ENCODE results near the gene NSD2.
"Not testable (repeated sequence)": the region's sequence is repeated elsewhere in the genome, so short reads cannot be mapped to it uniquely, and the experiment has no call there.

NSD2 gene

DNA sequence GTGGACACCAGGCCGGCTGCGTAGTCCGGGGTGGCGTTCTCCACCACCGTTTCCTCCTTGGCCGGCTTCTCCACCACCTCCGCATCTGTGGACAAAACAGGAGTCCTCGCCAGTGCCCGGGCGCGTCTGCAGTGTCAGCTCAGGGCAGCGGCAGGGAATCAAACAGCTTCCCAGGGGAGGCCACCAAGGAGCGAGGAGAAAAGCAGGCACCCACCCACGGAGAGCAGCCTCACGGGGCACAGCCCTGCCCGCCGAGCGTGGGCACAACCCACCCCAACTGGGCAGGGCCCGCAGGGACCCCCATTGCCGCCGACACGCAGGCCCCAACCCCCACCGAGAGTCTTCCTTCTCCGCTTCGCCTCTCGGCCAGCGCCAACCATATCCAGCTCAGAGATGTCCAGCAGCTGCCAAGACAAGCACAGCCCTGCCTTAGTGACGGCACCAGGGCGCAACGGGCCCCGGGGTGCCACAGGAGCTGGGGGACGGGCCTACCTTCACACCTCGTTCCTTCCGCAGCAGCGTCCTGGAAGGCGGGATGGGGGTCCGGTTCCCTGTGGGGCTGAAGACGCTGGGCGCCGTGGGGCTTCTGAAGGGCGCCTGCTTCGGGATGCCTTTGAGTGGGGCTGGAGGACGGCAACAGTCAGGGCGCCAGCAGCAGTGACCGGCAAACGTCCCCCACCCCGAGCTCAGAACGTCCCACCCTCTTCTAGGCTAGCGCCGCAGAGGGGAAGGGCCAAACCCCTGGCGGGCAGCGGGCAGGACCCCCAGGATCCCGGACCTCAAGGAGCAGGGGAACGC, 114.8 kb downstream of the NSD2 start:
- no peak for DNase-seq (ENCODE audit: low read depth)

GRCh38 chr4:1986578-1987210, 115.5 kb downstream of the NSD2 start:
- DNase-seq (ENCODE audit: low read depth): no peak

- DNase-seq (ENCODE audit: low read depth): no peak
Observed at GRCh38 chr4:1987296-1987695, 116.1 kb downstream of the NSD2 start.

DNA sequence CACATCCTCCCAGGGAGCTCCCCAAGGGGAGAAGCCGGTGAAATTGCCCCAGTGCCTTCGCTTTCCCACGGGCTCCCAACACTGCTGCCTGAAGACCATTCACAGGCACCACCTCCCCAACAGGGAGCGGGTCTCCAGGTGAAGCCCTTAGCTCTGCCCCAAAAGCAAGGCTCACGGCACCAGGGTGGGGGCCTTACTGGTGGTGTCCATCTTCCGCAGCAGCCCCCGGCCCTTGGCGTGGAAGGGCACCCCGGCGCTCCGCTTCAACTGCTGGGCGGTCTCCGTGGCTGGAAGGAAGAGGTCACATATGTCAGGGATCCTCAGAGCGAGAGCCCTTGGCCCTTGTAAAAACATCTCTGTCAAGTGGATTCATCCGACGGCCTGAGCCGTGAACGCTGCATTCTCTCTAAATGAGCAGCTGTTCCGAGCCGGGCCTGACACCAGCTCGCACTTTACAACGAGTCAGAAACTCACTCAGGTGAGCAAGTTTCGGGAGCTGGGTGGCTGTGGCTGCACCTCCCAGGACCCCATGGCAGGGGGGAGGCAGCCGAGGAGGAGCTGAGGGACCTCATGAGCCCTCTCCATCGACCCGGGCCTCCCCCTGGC, 116.6 kb downstream of the NSD2 start:
- no peak for DNase-seq (ENCODE audit: low read depth)

DNA sequence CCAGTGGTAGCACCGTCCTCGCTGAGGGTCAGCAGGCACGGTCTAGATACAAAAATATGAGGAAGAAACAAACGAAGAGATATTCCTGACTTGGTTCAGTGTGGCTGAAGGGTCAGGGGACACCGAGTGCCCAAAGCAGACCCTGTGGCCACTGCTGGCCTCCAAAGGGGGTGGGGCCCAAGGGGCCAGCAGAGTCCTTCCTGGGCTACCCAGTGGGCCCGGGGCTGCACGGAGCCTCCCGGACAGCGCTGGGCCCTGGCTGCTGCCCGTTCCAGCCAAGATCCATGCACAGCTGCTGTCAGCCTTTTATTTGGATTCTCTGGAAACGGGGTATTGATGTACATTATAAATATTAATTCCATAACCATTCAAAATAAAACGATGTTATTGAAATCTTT, 117.1 kb downstream of the NSD2 start:
- DNase-seq (ENCODE audit: low read depth): no peak

DNA sequence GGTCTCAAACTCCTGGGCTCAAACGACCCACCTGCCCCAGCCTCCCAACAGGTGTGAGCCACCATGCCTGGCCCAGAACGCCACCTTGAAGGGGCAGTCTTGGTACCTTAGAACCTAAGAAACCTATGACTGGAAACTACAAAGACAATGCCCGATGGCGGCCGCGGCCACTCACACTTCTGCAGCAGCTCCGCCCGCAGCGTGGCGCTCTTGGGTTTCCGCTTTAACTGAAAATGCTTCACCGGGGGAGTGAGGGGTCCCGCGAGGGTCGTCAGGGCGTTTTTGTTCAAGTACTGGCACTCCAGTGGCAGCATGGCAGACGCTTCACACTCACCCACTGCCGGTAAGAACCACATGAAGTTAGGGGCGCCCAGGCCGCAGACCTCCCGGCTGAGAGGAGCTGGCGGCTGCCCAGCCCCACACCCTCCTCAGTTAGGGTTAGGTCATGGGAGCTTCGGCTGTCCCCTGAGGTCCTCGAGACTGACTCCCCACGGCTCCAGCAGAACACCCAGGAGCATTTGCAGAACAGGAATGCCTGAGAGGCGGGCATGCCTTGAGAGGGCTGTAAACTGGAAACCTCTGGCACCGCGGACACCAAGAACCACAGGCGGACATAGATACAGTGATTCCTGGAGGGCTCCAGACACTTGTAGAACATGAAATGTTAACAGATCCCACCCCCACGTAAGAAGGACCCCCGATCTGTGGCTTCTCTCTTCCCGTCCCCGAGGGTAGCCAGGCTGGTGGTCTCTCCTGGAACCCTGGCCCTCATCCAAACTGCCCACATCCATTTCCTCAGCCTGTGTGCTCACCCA, 118.5 kb downstream of the NSD2 start:
- no peak for DNase-seq (ENCODE audit: low read depth)

GRCh38 chr4:1990348-1990645, 119.1 kb downstream of the NSD2 start:
- no peak for DNase-seq (ENCODE audit: low read depth)

DNA sequence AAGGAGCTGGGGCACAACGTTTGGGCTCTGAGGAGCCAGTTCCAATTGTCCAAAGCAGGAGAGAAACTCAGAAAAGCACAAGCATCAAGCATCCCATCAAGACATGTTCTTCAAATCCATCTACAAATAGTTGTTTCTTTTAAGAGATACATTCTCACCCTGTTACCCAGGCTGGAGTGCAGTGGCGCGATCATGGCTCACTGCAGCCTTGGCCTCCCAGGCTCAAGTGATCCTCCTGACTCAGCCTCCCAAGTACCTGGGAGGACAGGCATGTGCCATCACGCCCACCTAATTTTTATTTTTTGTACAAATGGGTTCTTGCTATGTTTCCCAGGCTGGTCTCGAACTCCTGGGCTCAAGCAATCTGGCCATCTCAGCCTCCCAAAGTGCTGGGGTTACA, 119.5 kb downstream of the NSD2 start:
- DNase-seq (ENCODE audit: low read depth): no peak

DNA sequence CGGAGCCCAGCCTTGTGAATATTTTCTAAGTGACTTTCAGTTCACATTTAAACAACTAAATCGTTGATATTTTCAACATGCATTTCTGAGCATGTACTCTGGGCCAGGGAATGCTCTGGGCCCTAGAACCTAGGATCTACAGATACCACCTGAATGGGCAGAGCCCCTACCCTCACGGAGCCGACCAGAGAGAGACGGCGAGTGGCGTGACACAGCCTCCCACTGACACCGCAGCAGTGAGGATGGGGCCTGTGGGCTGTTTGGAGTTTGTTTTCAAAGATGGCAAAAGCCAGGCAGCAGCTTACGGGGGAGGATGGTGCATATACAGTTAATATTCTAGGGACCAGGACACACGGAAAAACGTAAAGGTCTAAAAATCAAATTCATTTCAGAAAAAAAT, 119.9 kb downstream of the NSD2 start:
- DNase-seq (ENCODE audit: low read depth): no peak

DNA sequence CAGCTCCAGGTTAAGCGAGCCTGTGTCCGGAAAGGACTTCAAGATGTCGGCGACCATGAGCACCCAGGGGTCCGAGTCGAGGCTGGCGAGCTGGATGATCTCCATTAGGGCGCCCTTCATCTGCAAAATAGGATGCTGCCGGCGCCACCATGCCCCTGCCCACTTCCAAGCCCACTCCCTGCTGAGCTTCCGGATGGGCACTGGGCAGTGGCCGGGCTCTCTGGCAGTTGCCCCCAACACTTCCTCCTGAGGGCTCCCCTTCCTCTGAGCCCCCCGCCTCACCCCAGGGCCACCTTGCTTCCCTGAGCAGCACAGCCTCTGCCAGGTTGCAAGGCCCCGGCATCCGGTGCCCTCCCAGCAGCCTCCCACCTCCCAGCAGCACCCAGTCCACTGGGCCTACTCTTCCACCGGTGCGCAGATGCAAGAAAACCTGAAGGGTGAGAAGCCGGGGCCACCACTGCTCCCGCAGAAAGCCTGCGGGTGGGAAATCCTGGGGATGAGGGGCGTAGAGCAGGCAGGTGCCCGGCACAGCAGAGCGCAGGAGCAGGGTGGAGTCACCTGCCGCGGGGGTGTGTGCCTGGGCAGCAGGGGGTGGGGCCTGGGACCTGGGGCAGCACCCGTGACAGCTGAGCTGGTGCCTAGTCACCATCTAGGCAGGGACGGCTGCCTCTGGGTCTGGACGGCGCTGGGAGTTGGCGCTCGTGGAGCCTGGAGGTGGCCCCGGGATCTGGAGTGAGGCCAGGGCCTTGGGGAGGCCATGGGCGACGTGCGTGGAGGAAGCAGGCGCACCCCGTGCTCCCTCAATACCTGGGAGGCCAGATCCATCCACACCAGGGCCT, 120.6 kb downstream of the NSD2 start:
- no peak for DNase-seq (ENCODE audit: low read depth)

GRCh38 chr4:1992468-1993168, 121.4 kb downstream of the NSD2 start:
- DNase-seq (ENCODE audit: low read depth): no peak

- no peak for DNase-seq (ENCODE audit: low read depth)
Observed at GRCh38 chr4:1993169-1993516, 122.0 kb downstream of the NSD2 start.

DNA sequence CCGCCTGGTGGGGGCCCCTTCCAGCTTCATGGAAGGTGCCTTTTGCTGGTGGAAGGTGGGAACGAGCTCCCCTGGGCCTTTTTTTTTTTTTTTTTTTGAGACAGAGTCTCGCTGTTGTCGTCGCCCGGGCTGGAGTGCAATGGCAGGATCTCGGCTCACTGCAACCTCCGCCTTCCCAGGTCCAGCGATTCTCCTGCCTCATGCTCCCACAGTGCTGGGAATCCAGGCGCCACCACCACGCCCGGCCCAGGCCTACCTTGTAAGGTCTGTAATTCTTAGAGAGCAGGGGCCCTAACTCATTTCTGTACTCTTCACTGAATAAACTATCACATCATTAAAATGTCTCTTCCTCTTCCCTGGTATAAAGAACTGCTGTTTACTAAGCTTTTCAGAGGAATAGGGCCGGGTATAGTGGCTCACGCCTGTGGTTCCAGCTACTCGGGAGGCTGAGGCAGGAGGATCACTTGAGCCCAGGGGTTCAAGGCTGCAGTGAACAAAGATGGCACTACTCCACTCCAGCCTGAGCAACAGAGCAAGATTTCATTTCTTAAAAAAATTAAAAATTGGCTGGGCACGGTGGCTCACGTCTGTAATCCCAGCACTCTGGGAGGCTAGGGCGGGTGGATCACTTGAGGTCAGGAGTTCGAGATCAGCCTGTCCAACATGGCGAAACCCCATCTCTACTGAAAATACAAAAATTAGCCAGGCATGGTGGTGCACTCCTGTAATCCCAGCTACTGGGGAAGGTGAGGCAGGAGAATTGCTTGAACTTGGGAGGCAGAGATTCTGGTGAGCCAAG, 122.7 kb downstream of the NSD2 start:
- DNase-seq (ENCODE audit: low read depth): not testable (repeated sequence)

- no peak for DNase-seq (ENCODE audit: low read depth)
Observed at GRCh38 chr4:1994938-1995337, 123.7 kb downstream of the NSD2 start.

- DNase-seq (ENCODE audit: low read depth): no peak
Observed at GRCh38 chr4:1996866-1997611, 125.8 kb downstream of the NSD2 start.

GRCh38 chr4:1997712-1998111, 126.5 kb downstream of the NSD2 start:
- DNase-seq (ENCODE audit: low read depth): no peak

GRCh38 chr4:1998296-1998695, 127.1 kb downstream of the NSD2 start:
- no peak for DNase-seq (ENCODE audit: low read depth)

- not testable (repeated sequence) for DNase-seq (ENCODE audit: low read depth)
Observed at GRCh38 chr4:1999308-1999707, 128.1 kb downstream of the NSD2 start.

DNA sequence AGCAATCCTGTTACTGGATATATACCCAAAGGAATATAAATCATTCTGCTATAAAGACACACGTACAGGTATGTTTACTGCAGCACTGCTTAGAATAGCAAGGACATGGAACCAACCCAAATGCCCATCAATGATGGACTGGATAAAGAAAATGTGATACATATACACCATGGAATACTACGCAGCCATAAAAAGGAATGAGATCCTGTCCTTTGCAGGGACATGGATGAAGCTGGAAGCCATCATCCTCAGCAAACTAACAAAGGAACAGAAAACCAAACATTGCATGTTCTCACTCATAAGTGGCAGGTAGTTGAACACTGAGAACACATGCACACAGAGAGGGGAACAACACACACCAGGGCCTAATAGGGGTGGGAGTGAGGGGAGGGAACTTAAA, 132.2 kb downstream of the NSD2 start:
- not testable (repeated sequence) for DNase-seq (ENCODE audit: low read depth)

DNA sequence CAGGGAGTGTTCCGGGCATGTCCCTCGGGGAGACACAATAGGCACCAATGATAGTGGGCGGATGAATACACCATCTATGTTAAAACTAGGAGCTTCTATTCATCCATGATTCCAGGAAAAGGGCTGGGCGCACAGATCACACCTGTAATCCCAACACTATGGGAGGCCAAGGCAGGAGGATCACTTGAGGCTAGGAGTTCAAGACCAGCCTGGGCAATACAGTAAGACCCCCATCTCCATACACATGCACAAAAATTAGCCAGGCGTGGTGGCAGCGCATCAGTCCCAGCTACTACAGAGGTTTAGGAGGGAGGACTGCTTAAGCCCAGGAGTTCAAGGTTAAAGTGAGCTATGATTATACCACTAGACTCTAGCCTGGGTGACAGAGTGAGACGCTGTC, 135.2 kb downstream of the NSD2 start:
- no peak for DNase-seq (ENCODE audit: low read depth)

All from activated T-cell treated with anti-CD3 and anti-CD28 coated beads for 1 hour (primary cell).